Kidney tubule cell (primary cell): Measurements from ENCODE around the gene IZUMO1R.
"Not testable (repeated sequence)": the region's sequence is repeated elsewhere in the genome, so short reads cannot be mapped to it uniquely, and the experiment has no call there.

Experiments
- DNase-seq: peaks from one replicate; pipeline ENCODE4 v3.0.0-alpha.2; 2018; ENCODE audit warnings: low spot score

IZUMO1R gene

GRCh38 chr11:94326947-94327346 lies 22.6 kb downstream of the IZUMO1R start:
- DNase-seq, result no peak

GRCh38 chr11:94328587-94329080 lies 24.3 kb downstream of the IZUMO1R start:
- no peak for DNase-seq

GRCh38 chr11:94329501-94329900 lies 25.1 kb downstream of the IZUMO1R start:
- DNase-seq, result no peak

GRCh38 chr11:94330789-94331188 lies 26.4 kb downstream of the IZUMO1R start:
- DNase-seq, result no peak

GRCh38 chr11:94332814-94333213 lies 28.4 kb downstream of the IZUMO1R start:
- no peak for DNase-seq

- DNase-seq, result no peak
Measured at GRCh38 chr11:94336033-94336432, 31.7 kb downstream of the IZUMO1R start.

GRCh38 chr11:94338651-94339050 lies 34.3 kb downstream of the IZUMO1R start:
- no peak for DNase-seq

- no peak for DNase-seq
Measured at GRCh38 chr11:94342250-94342649, 37.9 kb downstream of the IZUMO1R start.

GRCh38 chr11:94343495-94343894 lies 39.1 kb downstream of the IZUMO1R start:
- no peak for DNase-seq

- not testable (repeated sequence) for DNase-seq
Measured at GRCh38 chr11:94346311-94346710, 41.9 kb downstream of the IZUMO1R start.

GRCh38 chr11:94350850-94351563 lies 46.6 kb downstream of the IZUMO1R start:
- DNase-seq, result not testable (repeated sequence)
